SK-N-SH (cell line): ENCODE results near the gene CCNL2.

Experiments used
- ELF1 ChIP-seq: IDR thresholded peaks from 2 replicates; pipeline ENCODE4 v1.4.0; 2012
- EP300 ChIP-seq, 2 experiments: IDR thresholded peaks; 2 replicates each; pipeline versions ENCODE4 v1.4.0 to v1.6.1; 2012; ENCODE audit warnings: borderline replicate concordance in 1 of 2, low read depth in 1 of 2, low read length in 1 of 2
- FOXJ3 ChIP-seq: sonication (generic); formaldehyde crosslinking; IDR thresholded peaks from 2 replicates; pipeline ENCODE4 v1.5.1; 2020; ENCODE audit warnings: mild to moderate bottlenecking, missing genetic modification reagents
- POLR2AphosphoS5 ChIP-seq: IDR thresholded peaks from 2 replicates; pipeline ENCODE4 v1.6.1; 2012; ENCODE audit warnings: low read depth, low read length
- RFX5 ChIP-seq: IDR thresholded peaks from 2 replicates; pipeline ENCODE4 v1.6.1; 2012; ENCODE audit warnings: mild to moderate bottlenecking, improper control_type of control experiment, low read length
- TF ChIP-seq, protein P1 (sequence below): fragments of 200-600 bp; sonication (generic); IDR thresholded peaks from 2 replicates; pipeline ENCODE4 v1.6.1; 2017; ENCODE audit warnings: antibody characterized with exemption, mild to moderate bottlenecking, moderate library complexity
- TF ChIP-seq, protein P2 (sequence below): IDR thresholded peaks from 2 replicates; pipeline ENCODE4 v1.6.1; 2012; ENCODE audit warnings: mild to moderate bottlenecking, low read depth, low read length, moderate library complexity

DNA sequence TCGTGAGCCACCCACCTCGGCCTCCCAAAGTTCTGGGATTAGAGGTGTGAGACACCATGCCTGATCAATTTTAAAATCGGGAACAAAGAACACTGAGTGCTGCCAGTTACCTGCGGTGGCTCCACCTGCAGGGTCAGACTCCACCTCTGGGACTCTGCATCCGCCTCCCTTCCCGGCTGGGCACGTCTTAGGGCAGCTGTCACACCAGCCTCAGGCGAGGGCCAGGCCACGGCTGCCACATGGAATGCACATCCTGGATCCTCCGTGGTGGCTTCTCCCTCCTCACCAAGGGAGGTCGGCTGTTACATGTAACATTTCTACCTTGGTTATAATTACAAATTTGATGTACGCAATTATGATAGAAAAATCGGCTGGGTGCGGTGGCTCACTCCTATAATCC, 34.9 kb downstream of the CCNL2 start:
- TF ChIP-seq, protein P1, sequence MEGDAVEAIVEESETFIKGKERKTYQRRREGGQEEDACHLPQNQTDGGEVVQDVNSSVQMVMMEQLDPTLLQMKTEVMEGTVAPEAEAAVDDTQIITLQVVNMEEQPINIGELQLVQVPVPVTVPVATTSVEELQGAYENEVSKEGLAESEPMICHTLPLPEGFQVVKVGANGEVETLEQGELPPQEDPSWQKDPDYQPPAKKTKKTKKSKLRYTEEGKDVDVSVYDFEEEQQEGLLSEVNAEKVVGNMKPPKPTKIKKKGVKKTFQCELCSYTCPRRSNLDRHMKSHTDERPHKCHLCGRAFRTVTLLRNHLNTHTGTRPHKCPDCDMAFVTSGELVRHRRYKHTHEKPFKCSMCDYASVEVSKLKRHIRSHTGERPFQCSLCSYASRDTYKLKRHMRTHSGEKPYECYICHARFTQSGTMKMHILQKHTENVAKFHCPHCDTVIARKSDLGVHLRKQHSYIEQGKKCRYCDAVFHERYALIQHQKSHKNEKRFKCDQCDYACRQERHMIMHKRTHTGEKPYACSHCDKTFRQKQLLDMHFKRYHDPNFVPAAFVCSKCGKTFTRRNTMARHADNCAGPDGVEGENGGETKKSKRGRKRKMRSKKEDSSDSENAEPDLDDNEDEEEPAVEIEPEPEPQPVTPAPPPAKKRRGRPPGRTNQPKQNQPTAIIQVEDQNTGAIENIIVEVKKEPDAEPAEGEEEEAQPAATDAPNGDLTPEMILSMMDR: no peak
- TF ChIP-seq POLR2AphosphoS5 (no peak), FOXJ3 (CRISPR knock-in tag) (no peak), EP300 (IDR thresholded peaks at IDR 0.05; ENCODE audit: borderline replicate concordance in 1 of 2, low read depth in 1 of 2, low read length in 1 of 2) (no peak), RFX5 (no peak), ELF1 (no peak)
- TF ChIP-seq, protein P2, sequence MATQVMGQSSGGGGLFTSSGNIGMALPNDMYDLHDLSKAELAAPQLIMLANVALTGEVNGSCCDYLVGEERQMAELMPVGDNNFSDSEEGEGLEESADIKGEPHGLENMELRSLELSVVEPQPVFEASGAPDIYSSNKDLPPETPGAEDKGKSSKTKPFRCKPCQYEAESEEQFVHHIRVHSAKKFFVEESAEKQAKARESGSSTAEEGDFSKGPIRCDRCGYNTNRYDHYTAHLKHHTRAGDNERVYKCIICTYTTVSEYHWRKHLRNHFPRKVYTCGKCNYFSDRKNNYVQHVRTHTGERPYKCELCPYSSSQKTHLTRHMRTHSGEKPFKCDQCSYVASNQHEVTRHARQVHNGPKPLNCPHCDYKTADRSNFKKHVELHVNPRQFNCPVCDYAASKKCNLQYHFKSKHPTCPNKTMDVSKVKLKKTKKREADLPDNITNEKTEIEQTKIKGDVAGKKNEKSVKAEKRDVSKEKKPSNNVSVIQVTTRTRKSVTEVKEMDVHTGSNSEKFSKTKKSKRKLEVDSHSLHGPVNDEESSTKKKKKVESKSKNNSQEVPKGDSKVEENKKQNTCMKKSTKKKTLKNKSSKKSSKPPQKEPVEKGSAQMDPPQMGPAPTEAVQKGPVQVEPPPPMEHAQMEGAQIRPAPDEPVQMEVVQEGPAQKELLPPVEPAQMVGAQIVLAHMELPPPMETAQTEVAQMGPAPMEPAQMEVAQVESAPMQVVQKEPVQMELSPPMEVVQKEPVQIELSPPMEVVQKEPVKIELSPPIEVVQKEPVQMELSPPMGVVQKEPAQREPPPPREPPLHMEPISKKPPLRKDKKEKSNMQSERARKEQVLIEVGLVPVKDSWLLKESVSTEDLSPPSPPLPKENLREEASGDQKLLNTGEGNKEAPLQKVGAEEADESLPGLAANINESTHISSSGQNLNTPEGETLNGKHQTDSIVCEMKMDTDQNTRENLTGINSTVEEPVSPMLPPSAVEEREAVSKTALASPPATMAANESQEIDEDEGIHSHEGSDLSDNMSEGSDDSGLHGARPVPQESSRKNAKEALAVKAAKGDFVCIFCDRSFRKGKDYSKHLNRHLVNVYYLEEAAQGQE: no peak
